KMS-11 (cell line): ENCODE measurements around the gene EXOC7.

Source experiments
- H2AFZ ChIP-seq: fragments of 200-600 bp; sonication (generic); 2 replicates; pipeline ENCODE4 v1.6.1; 2016; ENCODE audit warnings: antibody characterized with exemption, mixed run types, low read depth
- H3K27ac ChIP-seq: fragments of 200-600 bp; sonication (generic); 2 replicates; pipeline ENCODE4 v1.6.1; 2016; ENCODE audit warnings: mild to moderate bottlenecking, mixed run types
- H3K27me3 ChIP-seq: fragments of 200-600 bp; sonication (generic); 2 replicates; pipeline ENCODE4 v1.6.1; 2017; ENCODE audit warnings: mild to moderate bottlenecking, low read depth, mixed run types, moderate library complexity; ENCODE audit not compliant: insufficient read depth
- H3K36me3 ChIP-seq: fragments of 200-600 bp; sonication (generic); 2 replicates; pipeline ENCODE4 v1.6.1; 2017; ENCODE audit warnings: mild to moderate bottlenecking, mixed run types; ENCODE audit not compliant: insufficient read depth
- H3K4me1 ChIP-seq: fragments of 200-600 bp; sonication (generic); 2 replicates; pipeline ENCODE4 v1.6.1; 2016; ENCODE audit warnings: mild to moderate bottlenecking, low read depth, mixed run types; ENCODE audit not compliant: poor library complexity, severe bottlenecking
- H3K4me2 ChIP-seq: fragments of 200-600 bp; sonication (generic); 2 replicates; pipeline ENCODE4 v1.7.0; 2016; ENCODE audit warnings: mild to moderate bottlenecking, mixed run types
- H3K4me3 ChIP-seq: fragments of 200-600 bp; sonication (generic); IDR thresholded peaks from 2 replicates; pipeline ENCODE4 v1.6.1; 2017; ENCODE audit warnings: low read depth, low read length, mixed read lengths; ENCODE audit not compliant: insufficient read depth
- H3K79me2 ChIP-seq: fragments of 200-600 bp; sonication (generic); 2 replicates; pipeline ENCODE4 v1.6.1; 2016; ENCODE audit warnings: low read depth, mixed run types; ENCODE audit not compliant: insufficient read depth
- H3K9ac ChIP-seq: fragments of 200-600 bp; sonication (generic); 2 replicates; pipeline ENCODE4 v1.6.1; 2016; ENCODE audit warnings: mild to moderate bottlenecking, mixed run types
- H4K20me1 ChIP-seq: fragments of 200-600 bp; sonication (generic); 2 replicates; pipeline ENCODE4 v1.6.1; 2016; ENCODE audit warnings: mild to moderate bottlenecking, mixed run types; ENCODE audit not compliant: insufficient read depth
- CTCF ChIP-seq: fragments of 200-600 bp; sonication (generic); conservative IDR thresholded peaks from 2 replicates; pipeline ENCODE4 v1.6.1; 2017; ENCODE audit warnings: low read depth, mild to moderate bottlenecking, antibody characterized with exemption, low read length, moderate library complexity, mixed read lengths

The EXOC7 gene

GRCh38 chr17:76125391-76125675, 21.7 kb upstream of the EXOC7 start:
- Histone ChIP-seq H3K79me2 (no peaks in the 10 kb centered on the region), H3K4me2 (no peak overlapping the region), H3K4me1 (peaks cover 5% of the 10 kb centered on the region), H3K27ac (no peak overlapping the region), H4K20me1 (no peaks in the 10 kb centered on the region), H3K27me3 (no peaks in the 10 kb centered on the region), H3K4me3 (no peak overlapping the region), H3K36me3 (no peaks in the 10 kb centered on the region), H3K9ac (no peak overlapping the region), H2AFZ (no peak overlapping the region)
- no peak for TF ChIP-seq CTCF

- Histone ChIP-seq H2AFZ (no peak overlapping the region), H3K79me2 (no peaks in the 10 kb centered on the region), H3K27me3 (no peaks in the 10 kb centered on the region), H3K27ac (no peak overlapping the region), H3K9ac (no peak overlapping the region), H3K4me3 (no peak overlapping the region), H3K4me2 (no peak overlapping the region), H3K4me1 (peaks cover 5% of the 10 kb centered on the region), H3K36me3 (no peaks in the 10 kb centered on the region), H4K20me1 (no peaks in the 10 kb centered on the region)
- TF ChIP-seq CTCF = no peak
Observed at GRCh38 chr17:76124582-76125390, 21.2 kb upstream of the EXOC7 start.

DNA sequence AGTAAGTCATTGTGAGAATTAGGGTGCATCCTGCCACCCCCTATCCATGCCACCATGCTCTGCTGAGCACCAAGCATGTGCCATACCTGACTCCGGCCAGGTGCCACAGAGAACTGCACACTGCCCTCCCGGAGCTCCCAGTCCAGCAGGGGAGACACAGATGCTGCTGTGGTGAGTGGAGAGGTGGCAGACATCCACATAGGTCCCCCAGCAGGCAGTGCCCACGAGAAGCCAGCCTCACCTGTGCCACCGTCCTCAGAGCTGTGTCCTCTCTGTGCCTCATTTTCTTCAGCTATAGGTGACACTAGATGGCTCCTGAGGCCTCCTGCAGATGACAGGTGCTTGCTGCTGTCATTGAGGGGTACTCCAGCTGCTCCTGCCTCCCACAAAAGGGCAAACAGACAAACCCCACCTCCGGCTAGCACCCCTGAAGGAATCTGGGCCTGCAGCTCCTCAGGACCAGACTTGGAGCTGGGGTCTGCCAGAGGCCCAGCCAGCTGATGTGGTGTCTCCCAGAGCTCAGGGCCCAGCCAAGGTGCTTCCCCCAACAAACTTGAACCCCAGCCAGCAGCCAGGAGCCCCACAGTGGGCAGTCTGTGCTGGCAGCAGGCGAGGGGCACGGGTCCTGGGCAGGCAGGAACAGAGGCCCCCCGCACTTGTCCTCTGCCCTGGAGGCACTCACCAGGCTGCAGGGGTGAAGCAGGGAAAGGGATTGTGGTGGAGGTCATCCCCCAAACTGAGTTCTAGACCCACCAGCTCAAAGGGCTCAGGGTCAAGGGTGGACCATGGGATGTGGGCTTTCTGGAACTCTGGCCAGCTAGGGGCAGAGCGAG, 20.4 kb upstream of the EXOC7 start:
- Histone ChIP-seq H4K20me1 (no peaks in the 10 kb centered on the region), H3K79me2 (no peaks in the 10 kb centered on the region), H3K36me3 (no peaks in the 10 kb centered on the region), H3K4me3 (no peak overlapping the region), H3K27ac (no peak overlapping the region), H2AFZ (no peak overlapping the region), H3K27me3 (no peaks in the 10 kb centered on the region), H3K4me1 (peaks cover 5% of the 10 kb centered on the region), H3K9ac (no peak overlapping the region), H3K4me2 (no peak overlapping the region)
- no peak for TF ChIP-seq CTCF

GRCh38 chr17:76123191-76123499, 19.6 kb upstream of the EXOC7 start:
- Histone ChIP-seq H3K4me2 (no peak overlapping the region), H3K27me3 (no peaks in the 10 kb centered on the region), H3K79me2 (no peaks in the 10 kb centered on the region), H3K9ac (no peak overlapping the region), H3K36me3 (no peaks in the 10 kb centered on the region), H3K4me3 (no peak overlapping the region), H3K4me1 (peaks cover 5% of the 10 kb centered on the region), H3K27ac (no peak overlapping the region), H2AFZ (no peak overlapping the region), H4K20me1 (no peaks in the 10 kb centered on the region)
- TF ChIP-seq CTCF = no peak
